MCF 10A (cell line): ENCODE results near the gene BABAM1. TPM values are rescaled to one million over a fixed set of nuclear protein-coding genes. Genes with fewer than 3 reads are reported as not detected.

Experiments
- BruUV-seq: library from RNA; stranded (reverse); fragments of 400-500 nt; replicated peaks from 2 replicates; lab custom pipeline; 2021; lab: Mats Ljungman, UMichigan
- CTCF ChIA-PET: fragments of 300-600 bp; sonication (Branson Sonifier 250); formaldehyde crosslinking; extraction: SDS; loops from one replicate; lab custom pipeline; 2021; ENCODE audit warnings: antibody characterized with exemption, inconsistent platforms; lab: Yijun Ruan, JAX
- POLR2A ChIA-PET: fragments of 300-600, 350-650 bp; sonication (Branson Sonifier 250); formaldehyde crosslinking; extraction: SDS; loops from one replicate; lab custom pipeline; 2020; ENCODE audit warnings: antibody characterized with exemption, inconsistent platforms; lab: Yijun Ruan, JAX
- DNase-seq: peaks from one replicate; pipeline ENCODE4 v3.0.0-alpha.2; 2018; ENCODE audit not compliant: unreplicated experiment
- H3K27ac Mint-ChIP-seq: one replicate; pipeline ENCODE4 v1.8.0; 2022; ENCODE audit warnings: mild to moderate bottlenecking, low read depth, mixed read lengths; ENCODE audit not compliant: unreplicated experiment
- H3K27me3 Mint-ChIP-seq: one replicate; pipeline ENCODE4 v1.8.0; 2022; ENCODE audit warnings: mixed read lengths; ENCODE audit not compliant: insufficient read depth, unreplicated experiment
- H3K36me3 Mint-ChIP-seq: one replicate; pipeline ENCODE4 v1.8.0; 2022; ENCODE audit warnings: mild to moderate bottlenecking, moderate library complexity, mixed read lengths; ENCODE audit not compliant: insufficient read depth, unreplicated experiment
- H3K4me1 Mint-ChIP-seq: one replicate; pipeline ENCODE4 v1.8.0; 2022; ENCODE audit warnings: mixed read lengths; ENCODE audit not compliant: insufficient read depth, unreplicated experiment
- H3K4me3 Mint-ChIP-seq: one replicate; pipeline ENCODE4 v1.8.0; 2022; ENCODE audit warnings: mild to moderate bottlenecking, moderate library complexity, mixed read lengths; ENCODE audit not compliant: unreplicated experiment
- H3K9me3 Mint-ChIP-seq: one replicate; pipeline ENCODE4 v1.8.0; 2022; ENCODE audit warnings: mixed read lengths; ENCODE audit not compliant: unreplicated experiment
- intact Hi-C: fragments of 100-400 bp; cut with micrococcal nuclease; formaldehyde crosslinking; loops from 2 replicates; pipeline ENCODE4 v1.14.1; 2022
- total RNA-seq: library from RNA; stranded (reverse); gene quantifications from 2 replicates; pipeline ENCODE4 v1.2.3, GENCODE V29; 2022
- TF ChIP-seq, protein P1 (sequence below): fragments of 200-600 bp; IDR thresholded peaks from one replicate; pipeline ENCODE4 v1.8.0; 2022; ENCODE audit warnings: antibody characterized with exemption, mild to moderate bottlenecking; ENCODE audit not compliant: unreplicated experiment

The BABAM1 gene
- total RNA-seq, 1 experiment from 2014 or later: 96.1 TPM

DNA sequence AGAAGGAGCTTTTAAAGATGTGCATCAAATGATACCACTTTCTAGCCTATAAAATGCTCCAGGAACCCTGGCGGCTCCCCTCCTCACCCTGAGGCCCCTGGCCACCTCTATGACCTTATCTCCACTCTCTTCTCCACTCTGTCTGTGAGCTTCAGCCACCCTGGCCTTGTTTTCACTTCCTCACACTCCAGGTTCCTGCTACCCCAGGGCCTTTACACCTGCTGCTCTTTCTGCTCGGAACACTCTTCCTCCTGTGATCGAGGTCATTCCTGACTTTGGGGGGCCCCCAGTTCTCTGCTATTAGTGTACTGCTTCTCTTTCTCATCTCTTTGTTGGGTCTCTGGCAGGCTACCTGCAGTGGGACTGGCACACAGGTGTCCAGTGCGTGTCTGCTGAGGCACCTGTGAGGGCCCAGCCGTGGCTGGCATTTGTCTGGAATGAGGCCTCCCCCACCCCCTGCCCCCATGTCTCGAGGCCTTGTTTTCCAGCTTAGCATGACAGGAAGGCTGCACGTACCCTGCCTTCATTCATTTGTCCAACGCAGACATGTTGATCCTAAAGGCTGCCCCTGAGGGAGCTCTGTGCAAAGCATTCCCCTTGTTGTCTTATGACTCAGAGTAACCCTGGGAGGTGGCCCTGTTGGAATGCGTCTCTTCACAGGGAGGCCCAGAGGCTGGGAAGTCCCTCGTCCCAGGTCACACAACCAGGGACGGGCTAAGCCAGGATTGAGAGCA, 44.4 kb downstream of the BABAM1 start:
- Mint-ChIP-seq H3K9me3 (no peaks in the 10 kb centered on the region), H3K27me3 (no peaks in the 10 kb centered on the region), H3K4me3 (peak overlapping the region; percentile 57), H3K4me1 (peaks cover 29% of the 10 kb centered on the region), H3K27ac (peak overlapping the region; percentile 52), H3K36me3 (peaks cover 19% of the 10 kb centered on the region)
- TF ChIP-seq, protein P1, sequence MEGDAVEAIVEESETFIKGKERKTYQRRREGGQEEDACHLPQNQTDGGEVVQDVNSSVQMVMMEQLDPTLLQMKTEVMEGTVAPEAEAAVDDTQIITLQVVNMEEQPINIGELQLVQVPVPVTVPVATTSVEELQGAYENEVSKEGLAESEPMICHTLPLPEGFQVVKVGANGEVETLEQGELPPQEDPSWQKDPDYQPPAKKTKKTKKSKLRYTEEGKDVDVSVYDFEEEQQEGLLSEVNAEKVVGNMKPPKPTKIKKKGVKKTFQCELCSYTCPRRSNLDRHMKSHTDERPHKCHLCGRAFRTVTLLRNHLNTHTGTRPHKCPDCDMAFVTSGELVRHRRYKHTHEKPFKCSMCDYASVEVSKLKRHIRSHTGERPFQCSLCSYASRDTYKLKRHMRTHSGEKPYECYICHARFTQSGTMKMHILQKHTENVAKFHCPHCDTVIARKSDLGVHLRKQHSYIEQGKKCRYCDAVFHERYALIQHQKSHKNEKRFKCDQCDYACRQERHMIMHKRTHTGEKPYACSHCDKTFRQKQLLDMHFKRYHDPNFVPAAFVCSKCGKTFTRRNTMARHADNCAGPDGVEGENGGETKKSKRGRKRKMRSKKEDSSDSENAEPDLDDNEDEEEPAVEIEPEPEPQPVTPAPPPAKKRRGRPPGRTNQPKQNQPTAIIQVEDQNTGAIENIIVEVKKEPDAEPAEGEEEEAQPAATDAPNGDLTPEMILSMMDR: no peak
- peak; percentile 83 for DNase-seq
- intact Hi-C loops: no loop called here
- CTCF ChIA-PET: interaction anchor here (0.6 kb wide), 2 partner anchors 14 to 19 kb away, joined by 3 read pairs; no protein-coding TSS in a partner anchor
- POLR2A ChIA-PET: interaction anchor here (0.7 to 10.5 kb wide), 4 partner anchors 8 to 68 kb away, joined by 3 to 152 read pairs (median 4); partner anchors contain the start of genes ABHD8, ANO8 and GTPBP3
- no TSS peak for BruUV-seq

DNA sequence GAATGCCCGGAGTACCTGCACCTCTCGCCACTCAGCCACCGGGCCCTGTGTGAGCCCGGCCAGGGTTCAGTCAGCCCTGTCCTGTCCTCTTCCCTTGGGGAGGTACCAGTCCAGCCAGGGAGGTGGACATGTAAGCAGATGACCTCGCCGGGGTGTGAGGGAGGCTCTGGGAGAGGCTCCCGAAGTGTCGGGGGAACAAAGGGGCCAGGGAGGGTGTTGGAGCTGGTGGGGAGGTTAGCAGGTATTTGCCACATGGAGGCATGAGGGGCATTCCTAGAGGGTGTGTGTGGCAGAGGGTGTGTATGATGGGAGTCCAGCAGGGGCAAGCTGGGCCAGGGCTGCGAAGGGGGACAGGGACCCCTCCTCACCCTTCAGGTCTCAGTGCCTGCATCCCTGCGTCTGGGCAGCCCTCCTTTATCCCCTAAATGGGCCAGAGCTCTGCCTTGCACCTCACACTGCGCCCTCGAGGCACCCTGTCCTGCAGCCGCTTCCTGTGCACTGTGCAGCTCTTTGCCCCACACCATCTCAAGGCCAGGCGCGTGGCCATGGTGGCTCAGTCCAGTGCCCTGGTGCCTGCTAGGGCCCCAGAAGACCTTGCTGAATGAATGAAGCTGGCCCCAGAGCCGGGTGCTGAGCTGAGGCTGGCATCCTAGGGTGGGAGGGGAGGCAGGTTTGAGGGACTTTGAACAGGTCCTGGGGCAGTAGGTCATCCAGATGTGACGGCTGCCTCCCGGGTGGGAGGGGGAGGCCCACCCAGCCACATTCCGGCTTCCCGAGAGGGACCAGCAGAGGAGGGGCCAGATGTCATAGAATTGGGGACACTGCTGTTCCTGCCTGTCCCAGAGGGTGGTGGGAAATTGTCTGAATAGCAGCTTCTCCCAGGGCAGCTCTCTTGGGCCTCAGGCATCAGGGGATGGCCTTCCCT, 45.2 kb downstream of the BABAM1 start:
- Mint-ChIP-seq H3K36me3 (peaks cover 27% of the 10 kb centered on the region), H3K27me3 (no peaks in the 10 kb centered on the region), H3K9me3 (no peaks in the 10 kb centered on the region), H3K4me1 (peaks cover 29% of the 10 kb centered on the region), H3K27ac (peak overlapping the region; percentile 52), H3K4me3 (peak overlapping the region; percentile 57)
- no peak for DNase-seq
- no TSS peak for BruUV-seq
- ChIA-PET POLR2A (interaction anchor here (0.9 to 10.5 kb wide), 3 partner anchors 14 to 68 kb away, joined by 3 to 152 read pairs (median 3); partner anchors contain the start of genes ANO8 and GTPBP3), CTCF (interaction anchor here (0.6 to 0.7 kb wide), 3 partner anchors 20 to 472 kb away, joined by 3 to 5 read pairs (median 3); no protein-coding TSS in a partner anchor)
- TF ChIP-seq, protein P1: no peak
- intact Hi-C loops: no loop called here

DNA sequence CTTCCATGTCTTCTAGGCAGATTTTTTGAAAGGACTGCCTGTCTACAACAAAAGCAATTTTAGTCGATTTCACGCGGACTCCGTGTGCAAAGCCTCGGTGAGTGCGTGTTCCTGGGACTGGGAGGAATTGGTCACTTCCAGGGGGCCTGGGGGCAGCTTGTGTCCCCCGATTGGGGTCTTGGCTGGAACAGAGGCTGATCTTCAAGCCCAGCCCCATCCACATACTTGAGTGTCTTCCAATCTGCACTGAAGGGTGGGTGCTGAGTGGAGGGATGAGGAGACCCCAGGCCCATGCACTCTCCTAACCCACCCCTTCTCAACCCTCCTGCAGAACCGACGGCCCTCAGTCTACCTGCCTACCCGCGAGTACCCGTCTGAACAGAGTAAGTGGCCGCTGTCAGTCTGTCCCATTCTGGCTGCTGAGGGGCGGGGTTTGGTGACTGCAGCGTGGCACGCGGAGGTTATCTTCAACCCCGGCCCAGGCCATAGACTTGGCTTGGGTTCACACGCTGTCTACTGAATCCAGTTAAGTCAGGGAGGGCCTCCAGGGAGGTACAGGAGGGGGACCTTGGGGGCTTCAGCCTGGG, 46.9 kb downstream of the BABAM1 start:
- CTCF ChIA-PET: interaction anchor here (0.6 kb wide), 1 partner anchor 34 kb away, joined by 3 read pairs; no protein-coding TSS in a partner anchor
- no peak for DNase-seq
- intact Hi-C loops: no loop called here
- Mint-ChIP-seq H3K9me3 (no peaks in the 10 kb centered on the region), H3K36me3 (peaks cover 37% of the 10 kb centered on the region), H3K4me3 (no peak overlapping the region), H3K27me3 (no peaks in the 10 kb centered on the region), H3K27ac (no peak overlapping the region), H3K4me1 (peaks cover 22% of the 10 kb centered on the region)
- BruUV-seq: no TSS peak
- POLR2A ChIA-PET: interaction anchor here (0.6 kb wide), 1 partner anchor 428 kb away, joined by 3 read pairs; no protein-coding TSS in a partner anchor
- TF ChIP-seq, protein P1: no peak
